A549 (cell line): Measurements from ENCODE around the gene AICDA.
"Not testable (repeated sequence)": the region's sequence is repeated elsewhere in the genome, so short reads cannot be mapped to it uniquely, and the experiment has no call there.

Experiments
- CHD4 ChIP-seq: fragments of 200-600 bp; sonication (generic); IDR thresholded peaks from 2 replicates; pipeline ENCODE4 v1.6.1; 2016; ENCODE audit warnings: antibody characterized with exemption, mild to moderate bottlenecking, borderline replicate concordance
- EP300 ChIP-seq, 2 experiments: fragments of >200 bp; sonication (Bioruptor Twin); formaldehyde crosslinking; IDR thresholded peaks; 2 replicates in 1 of 2; 3 replicates in 1 of 2; pipeline ENCODE4 v1.6.1; 2016 to 2017
- HDAC2 ChIP-seq: fragments of 200-600 bp; sonication (generic); IDR thresholded peaks from 2 replicates; pipeline ENCODE4 v1.6.1; 2016
- HOXA7 ChIP-seq: fragments of 250-450 bp; sonication (Bioruptor Pico); IDR thresholded peaks from 2 replicates; pipeline ENCODE4 v1.5.0; 2020; ENCODE audit warnings: mild to moderate bottlenecking, moderate library complexity
- MYC ChIP-seq: IDR thresholded peaks from 2 replicates; pipeline ENCODE4 v1.6.1; 2012; ENCODE audit warnings: mild to moderate bottlenecking, inconsistent platforms, low read length, improper control_type of control experiment, borderline replicate concordance
- NR3C1 ChIP-seq: fragments of >200 bp; sonication (Bioruptor Twin); formaldehyde crosslinking; IDR thresholded peaks from 3 replicates; pipeline ENCODE4 v1.6.1; 2017
- POLR2A ChIP-seq: IDR thresholded peaks from 2 replicates; pipeline ENCODE4 v1.6.1; 2012; ENCODE audit warnings: mild to moderate bottlenecking, low read length
- RAD21 ChIP-seq, 2 experiments: fragments of >200 bp in 1 of 2; sonication (Bioruptor Twin) in 1 of 2; formaldehyde crosslinking in 1 of 2; IDR thresholded peaks in 1 of 2; conservative IDR thresholded peaks in 1 of 2; 2 replicates in 1 of 2; 3 replicates in 1 of 2; pipeline ENCODE4 v1.6.1; 2012 to 2018; ENCODE audit warnings: inconsistent platforms in 1 of 2
- RFX5 ChIP-seq: fragments of 450-650 bp; IDR thresholded peaks from 2 replicates; pipeline ENCODE4 v1.7.1; 2014; ENCODE audit warnings: antibody characterized with exemption, mild to moderate bottlenecking, moderate library complexity
- ZNF302 ChIP-seq: fragments of 250-450 bp; sonication (Bioruptor Pico); IDR thresholded peaks from 2 replicates; pipeline ENCODE4 v1.9.0; 2021; ENCODE audit warnings: inconsistent platforms, mild to moderate bottlenecking, moderate library complexity
- TF ChIP-seq, protein P1 (sequence below): fragments of 200-600 bp; sonication (generic); IDR thresholded peaks from 2 replicates; pipeline ENCODE4 v1.6.1; 2016; ENCODE audit warnings: antibody characterized with exemption, mild to moderate bottlenecking, moderate library complexity
- TF ChIP-seq, protein P2 (sequence below): fragments of >200 bp; sonication (Bioruptor Twin); formaldehyde crosslinking; IDR thresholded peaks from 3 replicates; pipeline ENCODE4 v1.5.1; 2016
- TF ChIP-seq, protein P3 (sequence below): IDR thresholded peaks from 2 replicates; pipeline ENCODE4 v1.6.1; 2012

DNA sequence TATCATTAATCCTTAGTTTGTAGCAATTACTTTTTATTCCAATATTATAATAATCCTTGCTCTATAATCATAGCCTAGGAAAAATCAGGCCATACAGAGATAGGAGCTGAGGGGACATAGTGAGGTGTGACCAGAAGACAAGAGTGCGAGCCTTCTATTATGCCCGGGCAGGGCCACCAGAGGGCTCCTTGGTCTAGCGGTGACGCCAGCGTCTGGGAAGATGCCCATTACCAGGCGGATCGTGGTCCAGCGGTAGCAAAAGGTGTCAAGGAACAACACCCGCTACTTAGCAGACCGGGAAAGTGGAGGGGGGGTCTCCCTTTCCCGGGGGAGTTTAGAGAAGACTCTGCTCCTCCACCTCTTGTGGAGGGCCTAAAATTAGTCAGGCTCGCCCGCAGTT, 28.2 kb downstream of the AICDA start:
- TF ChIP-seq POLR2A; CHD4; MYC; HDAC2; ZNF302 (CRISPR knock-in tag); RAD21 (conservative IDR thresholded peaks at IDR 0.05 in 1 of 2, IDR thresholded peaks at IDR 0.05 in 1 of 2); RFX5; HOXA7 (CRISPR knock-in tag); NR3C1; EP300 (IDR thresholded peaks at IDR 0.05): not testable (repeated sequence)
- TF ChIP-seq, protein P1, sequence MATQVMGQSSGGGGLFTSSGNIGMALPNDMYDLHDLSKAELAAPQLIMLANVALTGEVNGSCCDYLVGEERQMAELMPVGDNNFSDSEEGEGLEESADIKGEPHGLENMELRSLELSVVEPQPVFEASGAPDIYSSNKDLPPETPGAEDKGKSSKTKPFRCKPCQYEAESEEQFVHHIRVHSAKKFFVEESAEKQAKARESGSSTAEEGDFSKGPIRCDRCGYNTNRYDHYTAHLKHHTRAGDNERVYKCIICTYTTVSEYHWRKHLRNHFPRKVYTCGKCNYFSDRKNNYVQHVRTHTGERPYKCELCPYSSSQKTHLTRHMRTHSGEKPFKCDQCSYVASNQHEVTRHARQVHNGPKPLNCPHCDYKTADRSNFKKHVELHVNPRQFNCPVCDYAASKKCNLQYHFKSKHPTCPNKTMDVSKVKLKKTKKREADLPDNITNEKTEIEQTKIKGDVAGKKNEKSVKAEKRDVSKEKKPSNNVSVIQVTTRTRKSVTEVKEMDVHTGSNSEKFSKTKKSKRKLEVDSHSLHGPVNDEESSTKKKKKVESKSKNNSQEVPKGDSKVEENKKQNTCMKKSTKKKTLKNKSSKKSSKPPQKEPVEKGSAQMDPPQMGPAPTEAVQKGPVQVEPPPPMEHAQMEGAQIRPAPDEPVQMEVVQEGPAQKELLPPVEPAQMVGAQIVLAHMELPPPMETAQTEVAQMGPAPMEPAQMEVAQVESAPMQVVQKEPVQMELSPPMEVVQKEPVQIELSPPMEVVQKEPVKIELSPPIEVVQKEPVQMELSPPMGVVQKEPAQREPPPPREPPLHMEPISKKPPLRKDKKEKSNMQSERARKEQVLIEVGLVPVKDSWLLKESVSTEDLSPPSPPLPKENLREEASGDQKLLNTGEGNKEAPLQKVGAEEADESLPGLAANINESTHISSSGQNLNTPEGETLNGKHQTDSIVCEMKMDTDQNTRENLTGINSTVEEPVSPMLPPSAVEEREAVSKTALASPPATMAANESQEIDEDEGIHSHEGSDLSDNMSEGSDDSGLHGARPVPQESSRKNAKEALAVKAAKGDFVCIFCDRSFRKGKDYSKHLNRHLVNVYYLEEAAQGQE, result not testable (repeated sequence)
- TF ChIP-seq, protein P2, sequence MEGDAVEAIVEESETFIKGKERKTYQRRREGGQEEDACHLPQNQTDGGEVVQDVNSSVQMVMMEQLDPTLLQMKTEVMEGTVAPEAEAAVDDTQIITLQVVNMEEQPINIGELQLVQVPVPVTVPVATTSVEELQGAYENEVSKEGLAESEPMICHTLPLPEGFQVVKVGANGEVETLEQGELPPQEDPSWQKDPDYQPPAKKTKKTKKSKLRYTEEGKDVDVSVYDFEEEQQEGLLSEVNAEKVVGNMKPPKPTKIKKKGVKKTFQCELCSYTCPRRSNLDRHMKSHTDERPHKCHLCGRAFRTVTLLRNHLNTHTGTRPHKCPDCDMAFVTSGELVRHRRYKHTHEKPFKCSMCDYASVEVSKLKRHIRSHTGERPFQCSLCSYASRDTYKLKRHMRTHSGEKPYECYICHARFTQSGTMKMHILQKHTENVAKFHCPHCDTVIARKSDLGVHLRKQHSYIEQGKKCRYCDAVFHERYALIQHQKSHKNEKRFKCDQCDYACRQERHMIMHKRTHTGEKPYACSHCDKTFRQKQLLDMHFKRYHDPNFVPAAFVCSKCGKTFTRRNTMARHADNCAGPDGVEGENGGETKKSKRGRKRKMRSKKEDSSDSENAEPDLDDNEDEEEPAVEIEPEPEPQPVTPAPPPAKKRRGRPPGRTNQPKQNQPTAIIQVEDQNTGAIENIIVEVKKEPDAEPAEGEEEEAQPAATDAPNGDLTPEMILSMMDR, result not testable (repeated sequence)
- TF ChIP-seq, protein P3, sequence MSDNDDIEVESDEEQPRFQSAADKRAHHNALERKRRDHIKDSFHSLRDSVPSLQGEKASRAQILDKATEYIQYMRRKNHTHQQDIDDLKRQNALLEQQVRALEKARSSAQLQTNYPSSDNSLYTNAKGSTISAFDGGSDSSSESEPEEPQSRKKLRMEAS, result not testable (repeated sequence)
